ENCODE measurements around the gene ACAP1.

DNA sequence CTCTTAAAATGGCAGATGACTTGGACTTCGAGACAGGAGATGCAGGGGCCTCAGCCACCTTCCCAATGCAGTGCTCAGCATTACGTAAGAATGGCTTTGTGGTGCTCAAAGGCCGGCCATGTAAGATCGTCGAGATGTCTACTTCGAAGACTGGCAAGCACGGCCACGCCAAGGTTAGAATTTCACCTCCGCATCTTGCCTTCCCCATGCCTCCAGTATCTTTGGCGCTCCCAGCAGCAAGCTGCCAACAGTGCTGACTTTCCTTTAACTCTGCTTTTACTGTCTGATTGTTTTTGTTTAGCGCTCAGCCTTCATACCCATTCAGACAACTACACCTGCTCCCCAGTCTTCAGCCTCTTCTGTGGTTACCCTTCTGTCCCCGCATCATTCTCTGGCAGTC, 26.7 kb upstream of the ACAP1 start:
- no peak for TF ChIP-seq POLR2AphosphoS5 (IDR thresholded peaks at IDR 0.05; ENCODE audit: borderline replicate concordance, low read depth, low read length)
- no peak for TF ChIP-seq EZH2 (IDR thresholded peaks at IDR 0.05)
- TF ChIP-seq FOXP2 (optimal IDR thresholded peaks at IDR 0.05; ENCODE audit: control extremely low read depth, extremely low read length, insufficient read depth): no peak

Measured in SK-N-MC (cell line).